ENCODE measurements around the gene QSOX1. TPM values are rescaled to one million over a fixed set of nuclear protein-coding genes. Genes with fewer than 3 reads are reported as not detected.

QSOX1 gene
- total and polyA plus RNA-seq, 2 of the 4 experiments (the other 2 are of a cell fraction) = 102 to 791 TPM

- Histone ChIP-seq H2AK9ac (replicated peaks; ENCODE audit: low read depth, low read length, poor library complexity) (peak overlapping the region; percentile 7), H2BK20ac (ENCODE audit: low read depth, low read length) (no peak overlapping the region), H2BK120ac (ENCODE audit: low read depth, low read length) (no peak overlapping the region), H3K27ac (ENCODE audit: insufficient read depth, low read length) (no peak overlapping the region), H3K14ac (replicated peaks; ENCODE audit: low read depth, low read length) (no peak overlapping the region), H3K23ac (ENCODE audit: low read depth, low read length) (no peak overlapping the region), H3K56ac (ENCODE audit: extremely low read depth, insufficient read depth, low read length) (no peak overlapping the region), H2AK5ac (ENCODE audit: low read depth, low read length) (no peak overlapping the region), H4K8ac (ENCODE audit: low read depth in 2 of 2, low read length in 2 of 2) (no peak overlapping the region), H3K9ac (ENCODE audit: low read depth, low read length) (no peak overlapping the region), H2BK5ac (ENCODE audit: low read depth, low read length, poor library complexity, severe bottlenecking) (no peak overlapping the region), H3K4me3 (ENCODE audit: insufficient read depth, low read depth, low read length) (no peak overlapping the region), H3K4me1 (ENCODE audit: control insufficient read depth, insufficient read depth, low read length) (peaks cover 4% of the 10 kb centered on the region; the same call in 1 of the 2 replicates), H3K9me3 (ENCODE audit: control insufficient read depth, insufficient read depth, low read length) (no peaks in the 10 kb centered on the region), H2BK15ac (ENCODE audit: low read depth, low read length) (no peak overlapping the region), H4K20me1 (ENCODE audit: insufficient read depth, low read length) (no peaks in the 10 kb centered on the region), H3K9me1 (ENCODE audit: insufficient read depth, low read length) (peaks cover 4% of the 10 kb centered on the region; the same call in 1 of the 2 replicates), H4K5ac (ENCODE audit: low read depth, low read length) (no peak overlapping the region), H3K27me3 (ENCODE audit: control insufficient read depth, insufficient read depth, low read length) (peaks cover 5% of the 10 kb centered on the region; the same call in 1 of the 2 replicates), H2AFZ (replicated peaks; ENCODE audit: low read length, poor library complexity) (no peak overlapping the region), H3K18ac (ENCODE audit: low read depth, low read length) (no peak overlapping the region), H3K4me2 (ENCODE audit: low read depth, low read length) (no peak overlapping the region), H4K91ac (ENCODE audit: insufficient read depth, low read depth, low read length) (no peak overlapping the region), H3K4ac (ENCODE audit: low read depth, low read length) (no peak overlapping the region), H3K79me1 (ENCODE audit: low read depth in 1 of 2, low read length in 2 of 2) (no peaks in the 10 kb centered on the region), H3K36me3 (ENCODE audit: control insufficient read depth, insufficient read depth, low read length) (no peaks in the 10 kb centered on the region)
- ATAC-seq (ENCODE audit: low read depth) = no peak
- TF ChIP-seq RFX5 (IDR thresholded peaks at IDR 0.05; ENCODE audit: low read depth, low read length) (no peak), NFE2L2 (IDR thresholded peaks at IDR 0.05; ENCODE audit: low read depth, low read length) (no peak), FOS (IDR thresholded peaks at IDR 0.05; ENCODE audit: low read depth, low read length) (no peak), SMC3 (IDR thresholded peaks at IDR 0.05; ENCODE audit: low read depth, low read length) (no peak), CHD1 (IDR thresholded peaks at IDR 0.05; ENCODE audit: low read depth, low read length) (no peak), POLR2A (IDR thresholded peaks at IDR 0.05; ENCODE audit: low read depth, low read length) (no peak)
- intact Hi-C loops (cut with micrococcal nuclease) (loop anchor here (1.0 to 2.0 kb wide), 3 partner anchors 161 to 231 kb away; no protein-coding TSS in a partner anchor), dilution Hi-C loops (cut with HindIII; ENCODE audit: low sequenced_read_pairs, unreplicated experiment) (no loop called here), in situ Hi-C loops (cut with MboI; ENCODE audit: low sequenced_read_pairs) (loop anchor here (5.0 to 25.0 kb wide), 3 partner anchors 166 to 911 kb away; no protein-coding TSS in a partner anchor)
- 62% methylated on average over 5 of the region's 9 CpGs; no CpG with 5 or more reads in 1 of the 2 experiments for WGBS, 2 experiments (ENCODE audit: extremely low coverage in 2 of 2, insufficient read length in 1 of 2)
- DNase-seq = no peak
- POLR2A ChIA-PET (ENCODE audit: unreplicated experiment) = no interaction called here
- CTCF ChIA-PET = interaction anchor here (2.1 kb wide), 1 partner anchor 10 kb away, joined by 9 read pairs; no protein-coding TSS in a partner anchor
- no TSS peak for BruUV-seq (replicated peaks)
Measured at GRCh38 chr1:180251526-180252305, 97.0 kb downstream of the QSOX1 start.
